Stimulated activated CD4-positive, alpha-beta T cell treated with anti-CD3 and anti-CD28 coated beads, TNF-alpha, amount 100 ng/mL, for 24 hours (primary cell): ENCODE data around the gene LOXL1.
A peak's percentile ranks its signal among the peaks of the same experiment; 100 is the strongest.

Source experiments
- DNase-seq, 3 experiments: peaks; one replicate each; pipeline ENCODE4 v3.0.0-alpha.2; 2020; ENCODE audit warnings: low read depth in 3 of 3

The LOXL1 gene

GRCh38 chr15:73922186-73923151 is 3.8 kb upstream of the LOXL1 start:
- DNase-seq: no peak

GRCh38 chr15:73923156-73923487 is 3.1 kb upstream of the LOXL1 start:
- no peak for DNase-seq

- DNase-seq: no peak
Observed at GRCh38 chr15:73923488-73924164, 2.6 kb upstream of the LOXL1 start.

GRCh38 chr15:73924171-73924921 is 1.9 kb upstream of the LOXL1 start:
- DNase-seq: peak in 1 of 3 experiments; percentile 19

- no peak for DNase-seq
Observed at GRCh38 chr15:73925848-73926218, 429 bp upstream of the LOXL1 start.

GRCh38 chr15:73927003-73927475 is 777 bp downstream of the LOXL1 start:
- peak in 1 of 3 experiments; percentile 31 for DNase-seq

- peak; percentile 43 to 72 (median 53) for DNase-seq
Observed at GRCh38 chr15:73927476-73928240, 1.4 kb downstream of the LOXL1 start.

GRCh38 chr15:73928241-73928579 is 1.9 kb downstream of the LOXL1 start:
- no peak for DNase-seq

GRCh38 chr15:73928971-73929627 is 2.8 kb downstream of the LOXL1 start:
- DNase-seq: no peak

- DNase-seq: no peak
Observed at GRCh38 chr15:73930371-73930770, 4.1 kb downstream of the LOXL1 start.

GRCh38 chr15:73930790-73931281 is 4.6 kb downstream of the LOXL1 start:
- no peak for DNase-seq

GRCh38 chr15:73931441-73931840 is 5.2 kb downstream of the LOXL1 start:
- no peak for DNase-seq

- no peak for DNase-seq
Observed at GRCh38 chr15:73932381-73933191, 6.3 kb downstream of the LOXL1 start.

GRCh38 chr15:73934281-73934680 is 8.0 kb downstream of the LOXL1 start:
- no peak for DNase-seq

- DNase-seq: no peak
Observed at GRCh38 chr15:73935547-73935946, 9.3 kb downstream of the LOXL1 start.

GRCh38 chr15:73936181-73936580 is 9.9 kb downstream of the LOXL1 start:
- no peak for DNase-seq

- DNase-seq: no peak
Observed at GRCh38 chr15:73936588-73937290, 10.5 kb downstream of the LOXL1 start.

GRCh38 chr15:73937296-73937695 is 11.0 kb downstream of the LOXL1 start:
- DNase-seq: no peak

- no peak for DNase-seq
Observed at GRCh38 chr15:73937726-73938125, 11.5 kb downstream of the LOXL1 start.
